Suprapubic skin (tissue), 3 donors: ENCODE results near the gene EGLN2.

Source experiments
- CTCF ChIP-seq, 2 donors: fragments of 200-600 bp in 1 of 2; fragments of 450-650 bp in 1 of 2; sonication (generic) in 1 of 2; IDR thresholded peaks; one replicate each; pipeline ENCODE4 v1.5.1; 2016 to 2019; ENCODE audit warnings: antibody characterized with exemption in 2 of 2, mild to moderate bottlenecking in 1 of 2, moderate library complexity in 1 of 2
- EP300 ChIP-seq: sonication (generic); formaldehyde crosslinking; IDR thresholded peaks from one replicate; pipeline ENCODE4 v1.6.1; 2017; ENCODE audit warnings: antibody characterized with exemption

DNA sequence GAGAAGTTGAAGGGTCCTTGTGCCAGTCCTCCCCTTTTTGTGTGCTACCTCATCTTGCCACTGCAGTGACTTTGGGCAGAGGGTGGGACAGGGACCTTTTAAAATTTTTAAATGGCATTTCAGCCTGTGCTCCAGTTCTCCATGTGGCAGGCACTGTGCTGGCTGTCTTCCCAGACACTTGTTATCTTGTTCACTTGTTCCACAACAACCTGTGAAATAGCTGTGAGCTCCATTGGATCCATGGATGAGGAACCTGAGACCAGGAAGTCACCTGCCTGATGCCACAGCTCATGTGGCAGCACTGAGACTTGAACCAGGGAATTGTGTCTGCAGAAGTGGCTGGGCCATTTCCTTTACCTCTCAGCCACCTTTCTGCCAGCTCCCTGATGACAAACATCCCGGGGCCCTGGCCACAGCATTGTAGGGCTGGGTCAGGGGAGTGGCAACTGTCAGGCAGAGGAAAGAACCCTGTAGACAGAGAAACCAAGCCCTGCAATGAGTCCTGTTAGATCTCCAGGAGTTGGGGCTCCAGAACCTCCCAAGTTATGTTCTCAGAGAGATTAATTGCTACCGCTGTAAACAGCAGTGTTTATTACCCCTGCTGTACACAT, 6.4 kb downstream of the EGLN2 start:
- no peak for TF ChIP-seq CTCF (IDR thresholded peaks at IDR 0.05)
- no peak for TF ChIP-seq EP300
